Activated CD4-positive, CD25-positive, alpha-beta regulatory T cell treated with anti-CD3 and anti-CD28 coated beads, Interleukin-2, amount 50 U/mL, for 24 hours (primary cell): ENCODE measurements around the gene MTSS2.
"Not testable (repeated sequence)": the region's sequence is repeated elsewhere in the genome, so short reads cannot be mapped to it uniquely, and the experiment has no call there.

ENCODE experiments used
- ATAC-seq, 2 donors: fragments of 150-1000 bp; cut with Tn5 transposase; one replicate each; pipeline ENCODE4 v1.10.0; 2021; ENCODE audit warnings: mild to moderate bottlenecking in 1 of 2, moderate library complexity in 1 of 2

MTSS2 gene

DNA sequence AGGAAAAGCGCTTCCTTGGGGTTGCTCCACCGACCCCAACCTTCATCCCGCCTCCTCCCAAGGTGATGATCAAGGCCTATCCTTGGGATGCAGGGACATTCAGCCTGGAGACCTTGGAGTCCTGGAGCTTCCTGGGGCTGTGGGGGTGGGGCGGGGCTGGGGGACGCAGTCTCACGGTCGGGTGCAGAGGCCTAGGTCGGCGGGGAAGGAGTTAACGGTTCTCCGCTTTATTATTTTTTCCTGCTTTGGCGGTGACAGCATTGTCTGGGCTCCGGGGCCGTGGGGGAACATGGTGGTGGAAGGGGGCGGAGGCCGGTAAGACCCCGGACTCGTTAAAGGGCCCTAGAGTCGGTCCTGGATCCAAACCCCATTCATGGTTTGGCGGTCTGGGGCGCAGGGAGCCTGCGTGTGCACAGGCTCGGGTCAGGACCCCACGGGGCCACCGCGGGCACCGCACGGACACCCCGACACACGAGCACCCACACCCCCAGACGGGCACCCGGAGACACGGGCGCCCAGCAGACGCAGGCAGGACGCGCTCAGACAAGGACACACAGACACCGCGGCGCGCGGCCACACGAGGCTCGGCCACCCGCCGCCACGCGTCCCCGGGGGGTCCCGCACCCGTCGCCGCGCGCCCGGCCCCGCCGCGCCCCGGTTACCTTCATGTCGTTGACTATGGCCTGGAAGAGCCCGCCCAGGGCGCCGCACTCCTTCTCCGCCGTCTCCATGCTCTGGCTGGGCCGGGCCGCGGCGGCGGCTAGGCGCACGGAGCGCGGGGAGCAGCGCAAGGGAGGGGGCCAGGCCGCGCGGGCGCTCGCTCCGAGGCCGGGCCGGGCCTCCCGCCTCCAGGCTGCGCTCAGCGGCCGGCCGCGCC lies 554 bp downstream of the MTSS2 start:
- ATAC-seq = peak; percentile 25 to 49

DNA sequence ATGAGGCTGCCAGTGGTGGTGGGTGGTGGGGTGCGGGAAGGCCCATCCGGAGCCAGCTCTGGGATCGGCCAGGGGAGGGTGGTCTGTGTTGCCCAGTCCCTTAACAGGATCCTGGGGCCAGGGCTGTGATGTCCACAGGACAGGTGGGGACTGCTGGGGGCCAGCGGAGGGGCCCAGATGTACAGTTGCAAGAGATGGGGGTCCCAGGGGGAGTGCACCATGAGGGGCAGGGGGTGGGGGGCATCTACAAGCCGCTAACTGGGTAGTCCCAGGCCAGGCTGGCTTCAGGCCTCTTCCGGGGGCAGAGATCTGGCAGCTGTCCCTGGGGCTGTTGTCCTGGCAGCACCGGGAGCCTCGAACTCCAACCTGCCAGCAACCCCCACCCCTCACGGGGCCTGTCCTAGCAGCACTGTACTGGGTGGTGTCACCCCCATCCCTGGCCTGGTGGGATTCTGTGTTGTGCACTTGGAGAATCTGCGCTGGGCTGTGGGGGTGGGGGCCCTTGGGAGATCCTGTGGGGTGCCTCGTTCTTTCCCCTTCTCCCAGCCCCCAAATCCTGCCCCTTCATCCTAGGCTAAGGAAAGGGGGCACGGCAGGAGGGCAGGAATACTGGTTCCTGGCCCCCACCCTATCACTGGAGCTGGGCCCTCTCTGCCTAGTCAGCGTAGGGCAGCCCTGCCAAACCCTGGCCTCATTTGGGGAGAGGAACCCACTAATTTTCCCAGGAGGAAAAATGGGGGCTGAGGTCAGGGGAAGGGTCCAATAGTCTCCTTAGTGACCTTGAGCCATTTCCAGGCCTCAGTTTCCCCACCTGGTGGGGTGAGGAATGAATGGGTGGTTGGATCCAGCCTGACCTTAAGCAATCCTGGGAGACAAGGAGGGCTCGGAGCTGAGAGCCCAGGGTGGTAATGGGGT lies 1.4 kb downstream of the MTSS2 start:
- ATAC-seq = no peak

DNA sequence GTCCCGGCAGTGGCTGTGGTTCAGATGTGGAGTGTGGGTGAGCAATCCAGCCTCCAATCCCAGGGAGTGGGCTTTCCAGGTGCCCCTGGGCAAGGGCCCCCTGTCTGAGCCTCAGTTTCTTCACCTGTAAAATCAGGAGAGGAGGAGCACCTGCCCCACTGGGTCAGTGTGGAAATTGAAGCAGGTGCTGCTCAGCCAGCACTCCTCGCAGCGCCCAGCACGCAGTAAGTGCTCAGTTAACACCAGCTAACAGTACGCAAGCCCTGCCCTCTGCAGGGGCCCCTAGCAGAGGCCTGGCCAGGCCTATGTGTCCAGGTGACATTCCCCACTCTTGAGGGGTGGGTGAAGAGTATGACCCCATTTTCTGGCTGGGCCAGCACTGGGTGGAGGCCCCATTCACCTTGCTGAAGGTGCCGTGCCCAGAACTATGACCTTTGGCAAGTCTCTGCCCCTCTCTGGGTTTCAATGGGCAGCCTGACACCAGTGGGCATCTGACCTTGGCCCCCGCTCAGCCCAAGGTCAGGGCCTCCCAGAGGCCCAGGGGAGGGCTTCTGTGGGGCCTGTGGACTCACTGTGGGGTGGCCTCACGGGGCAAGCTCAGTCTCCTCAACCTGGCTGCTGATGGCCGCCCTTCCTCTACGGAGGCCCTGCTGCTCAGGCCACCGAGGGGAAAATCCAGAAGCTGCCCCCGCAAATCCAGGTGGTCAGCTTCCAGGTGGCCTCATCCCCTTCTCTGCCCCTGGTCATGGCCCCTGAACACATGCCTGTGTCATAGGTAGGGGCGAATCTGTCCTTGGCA lies 2.5 kb downstream of the MTSS2 start:
- ATAC-seq = no peak

DNA sequence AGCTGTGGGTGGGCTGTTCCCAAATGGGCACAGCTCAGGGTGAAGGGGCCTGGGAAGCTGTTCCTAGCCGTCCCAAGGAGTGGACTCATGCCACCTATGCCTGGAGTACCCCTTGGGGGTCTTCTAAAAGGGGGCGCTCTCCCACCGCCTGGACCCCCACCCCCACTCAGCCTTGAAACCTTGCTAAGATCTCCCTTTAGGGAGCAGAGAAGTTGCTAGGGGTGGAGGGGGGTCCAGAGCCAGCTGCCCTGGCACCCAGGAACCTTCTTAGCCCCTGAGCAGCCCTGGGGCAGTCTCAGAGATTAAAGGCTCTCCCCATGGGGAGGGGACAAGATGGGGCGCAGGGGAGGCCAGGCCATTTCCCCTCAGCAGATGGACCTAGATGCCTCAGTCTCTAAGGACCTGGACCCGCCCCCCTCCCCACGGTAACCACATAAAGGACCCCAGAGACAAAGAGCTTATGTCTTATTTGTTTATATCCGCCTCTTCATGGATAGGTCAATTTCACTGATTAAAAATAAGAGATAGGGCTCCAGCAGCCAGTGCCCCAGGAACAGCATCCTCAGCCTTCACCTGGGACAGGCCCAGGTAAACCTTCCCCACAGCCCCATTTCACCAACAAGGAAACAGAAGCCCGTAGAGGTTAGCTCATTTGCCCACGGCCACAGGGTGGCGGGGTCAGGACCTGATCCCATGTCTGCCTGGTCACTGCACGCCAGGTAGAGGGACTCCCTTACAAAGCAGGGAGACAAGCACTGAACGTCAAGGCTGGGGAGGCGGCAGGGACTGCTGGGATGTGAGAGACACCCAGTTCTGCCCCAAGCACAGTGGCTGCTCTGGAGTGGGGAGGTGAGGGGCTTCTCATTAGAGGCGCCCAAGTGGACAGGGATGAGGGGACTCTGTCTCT lies 3.4 kb downstream of the MTSS2 start:
- no peak for ATAC-seq

DNA sequence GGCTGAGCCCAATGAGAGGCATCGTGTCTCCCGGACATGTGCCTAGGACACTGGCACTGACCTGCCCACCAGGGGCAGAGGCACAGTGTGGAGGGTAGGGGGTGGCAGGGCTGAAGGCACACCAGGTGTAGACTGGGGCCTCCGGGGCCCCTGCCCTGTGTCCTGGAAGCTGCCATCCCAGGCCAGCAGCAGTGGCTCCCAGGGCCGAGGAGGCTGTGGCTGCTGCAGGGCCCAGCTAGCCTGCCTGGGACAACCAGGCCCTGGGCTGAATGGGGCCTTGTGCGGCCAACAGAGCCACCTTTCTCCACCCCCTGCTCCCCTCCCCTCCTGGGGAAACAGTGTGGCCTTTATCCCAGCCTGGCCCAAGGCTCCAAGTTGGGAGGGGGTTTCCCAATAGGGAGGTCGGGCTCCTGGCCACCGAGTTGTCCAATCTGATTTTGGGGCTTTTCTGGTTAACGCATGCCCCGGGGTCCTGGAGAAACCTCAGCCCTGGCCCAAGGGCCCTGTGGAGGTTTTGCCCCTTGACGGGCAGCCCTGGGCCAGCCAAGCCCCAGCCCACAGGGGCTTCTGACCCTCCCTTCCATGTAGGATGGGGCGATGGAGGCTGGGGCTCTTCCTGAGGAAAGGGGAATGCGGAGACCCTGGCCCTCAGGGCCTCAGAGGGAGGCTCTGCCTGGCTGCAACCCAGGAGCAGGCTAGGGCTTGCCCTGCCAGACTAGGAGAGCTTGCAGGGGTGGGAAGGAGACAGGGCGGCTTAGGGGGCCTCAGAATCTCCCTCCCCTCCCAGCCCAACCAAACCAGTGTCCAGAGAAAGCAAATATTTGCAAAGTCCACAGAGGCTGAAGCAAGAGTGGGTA lies 4.2 kb downstream of the MTSS2 start:
- no peak for ATAC-seq

DNA sequence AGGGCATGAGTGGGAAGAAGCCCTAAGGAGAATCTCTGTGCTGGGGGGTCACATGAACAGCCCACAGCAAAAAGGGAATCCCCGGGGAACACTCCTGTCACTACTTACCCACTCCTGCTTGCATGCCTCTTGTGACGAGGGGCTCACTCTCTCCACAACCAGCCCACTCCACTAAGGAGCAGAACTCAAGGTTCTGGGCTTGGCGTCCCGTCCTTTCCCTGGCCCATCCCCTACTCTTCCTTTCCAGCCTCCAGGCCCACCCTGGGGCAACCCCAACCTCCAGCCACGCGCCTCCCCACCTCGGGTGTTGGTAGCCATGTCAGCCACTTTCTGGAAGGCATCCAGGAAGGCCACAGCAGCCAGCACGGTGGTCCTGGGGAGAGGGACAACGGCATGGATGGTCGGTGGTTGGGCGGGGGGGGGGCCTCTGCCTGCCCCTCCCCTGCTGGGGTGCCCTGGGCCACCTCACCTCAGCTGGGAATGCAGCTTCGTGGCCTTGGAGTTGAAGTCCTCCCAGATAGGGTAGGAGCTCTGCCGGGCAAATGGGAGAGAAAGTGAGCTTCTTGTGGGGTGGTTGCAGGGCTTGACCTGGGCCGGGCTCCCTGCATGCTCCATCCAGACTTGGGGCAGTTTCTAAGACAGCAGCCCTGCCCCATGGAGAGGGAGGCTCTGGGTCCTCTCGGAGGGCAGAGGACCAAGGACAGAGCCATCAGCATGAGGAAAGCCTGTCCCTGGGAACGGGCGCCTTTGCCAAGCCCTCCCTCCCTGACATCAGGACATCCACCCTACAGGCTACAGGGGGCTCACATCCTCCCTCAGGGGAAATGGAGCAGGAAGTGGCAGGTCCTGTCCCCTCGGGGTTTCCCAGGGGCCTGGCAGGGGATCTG lies 5.1 kb downstream of the MTSS2 start:
- ATAC-seq = no peak

DNA sequence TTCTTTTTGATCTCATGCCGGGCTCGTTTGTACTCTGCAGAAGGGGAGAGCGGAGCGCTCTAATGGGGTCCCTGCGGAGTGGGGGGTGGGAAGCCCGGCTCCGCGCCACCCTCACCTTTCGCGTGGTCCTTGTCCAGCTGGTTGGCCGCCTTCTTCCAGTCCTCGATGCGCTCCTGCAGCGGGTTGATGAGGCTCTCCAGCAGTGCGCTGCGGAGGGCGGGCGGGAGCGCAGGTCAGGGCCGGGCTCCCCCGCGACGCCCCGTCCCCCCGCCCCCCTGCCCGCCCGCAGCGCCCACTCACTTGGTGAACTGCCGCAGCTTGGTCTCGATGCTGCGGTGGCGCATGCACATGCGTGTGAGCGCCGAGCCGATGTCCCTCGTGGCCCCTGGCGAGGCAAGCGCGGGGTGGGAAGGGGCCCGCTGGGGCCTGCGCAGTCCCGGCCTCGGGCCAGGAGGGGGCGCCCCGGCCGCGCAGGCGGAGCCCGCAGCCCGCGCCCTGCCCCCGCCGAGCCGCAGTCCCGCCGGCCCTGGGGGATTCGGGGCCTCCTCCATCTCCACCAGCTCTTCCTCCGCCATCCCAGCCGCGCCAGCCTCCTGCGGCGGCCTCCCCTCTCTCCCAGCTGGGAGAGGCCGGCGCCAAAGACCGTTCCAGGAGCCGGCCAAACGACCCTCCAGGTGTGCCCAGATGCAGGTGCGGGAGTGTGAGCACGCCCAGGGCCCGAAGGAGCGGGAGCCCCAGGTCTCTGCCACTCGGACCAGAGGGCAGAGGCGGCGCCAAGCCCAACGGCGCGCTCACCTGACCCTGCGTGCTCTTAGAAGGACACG lies 6.0 kb downstream of the MTSS2 start:
- ATAC-seq = no peak

DNA sequence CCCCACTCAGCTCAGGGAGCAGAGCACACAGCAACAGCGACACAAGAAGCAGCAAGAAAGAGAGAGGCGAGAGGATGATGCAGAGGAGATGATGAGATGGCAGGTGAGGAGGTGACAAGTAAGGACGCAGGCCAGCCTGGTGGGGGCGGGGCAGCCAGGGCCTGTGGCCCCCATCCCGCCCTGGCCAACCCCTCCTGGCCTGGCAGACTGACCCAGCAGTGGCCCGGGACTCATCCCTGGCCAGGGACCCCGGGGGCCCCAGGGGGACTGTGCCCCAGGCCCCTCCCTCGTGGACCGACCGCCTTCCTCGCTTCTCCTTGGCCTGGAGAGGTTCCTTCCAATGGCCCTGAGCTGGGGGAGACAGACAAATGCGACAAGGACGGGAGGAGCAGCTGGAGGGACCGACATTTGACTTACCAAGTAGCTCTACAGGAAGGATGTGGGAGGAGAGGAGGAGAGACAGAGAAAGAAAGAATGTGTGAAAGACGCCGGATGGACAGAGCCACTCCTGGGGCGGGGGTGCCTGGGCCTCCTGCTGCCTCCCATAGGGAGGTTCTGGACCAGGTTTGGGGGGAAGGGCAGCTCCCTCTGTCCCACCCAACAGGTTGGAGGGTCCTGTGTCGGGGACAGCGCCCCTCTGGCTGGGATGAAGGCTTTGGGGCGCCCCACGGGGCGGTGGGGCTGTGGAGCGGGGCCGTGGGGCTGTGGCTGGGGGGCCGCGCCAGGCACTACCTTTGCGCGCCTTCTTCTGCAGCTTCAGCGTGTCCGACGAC lies 6.8 kb downstream of the MTSS2 start:
- ATAC-seq = no peak

DNA sequence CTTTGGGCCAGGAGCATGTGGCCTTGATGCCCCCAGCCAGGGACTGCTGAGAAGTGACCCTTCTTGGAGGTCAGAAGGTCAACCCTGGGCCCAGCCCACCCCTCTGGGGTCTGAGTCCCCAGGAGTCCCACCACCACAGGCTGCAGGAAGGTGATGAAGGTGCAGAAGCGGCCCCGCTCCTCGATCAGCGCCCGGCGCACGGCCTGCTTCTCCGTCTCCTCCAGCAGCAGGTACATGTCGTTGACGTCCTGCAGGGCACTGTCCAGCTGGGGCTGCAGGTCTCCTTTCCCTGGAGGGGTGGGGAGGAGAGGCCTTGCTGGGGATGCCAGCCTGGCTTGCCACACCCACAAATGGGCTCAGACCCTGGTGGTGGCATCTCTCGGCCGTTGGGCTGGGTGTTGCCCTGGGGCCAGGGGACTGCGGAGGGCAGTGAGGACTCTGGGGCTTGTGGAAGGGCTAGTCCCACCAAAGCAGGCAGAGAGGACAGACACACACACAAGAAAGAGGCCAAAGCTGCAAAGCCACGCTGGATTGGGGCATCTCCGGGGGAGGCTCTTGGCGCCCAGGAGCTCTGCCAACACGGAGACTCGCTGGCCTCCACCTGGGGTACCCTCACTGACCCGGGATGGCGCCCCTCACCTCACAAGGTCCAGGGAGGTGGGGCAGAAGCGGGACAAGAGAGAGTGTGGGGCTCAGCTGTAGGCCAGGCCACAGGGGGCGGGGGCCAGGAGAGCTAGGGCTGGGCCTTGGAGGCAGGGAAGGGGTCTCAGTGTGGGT lies 7.5 kb downstream of the MTSS2 start:
- no peak for ATAC-seq

DNA sequence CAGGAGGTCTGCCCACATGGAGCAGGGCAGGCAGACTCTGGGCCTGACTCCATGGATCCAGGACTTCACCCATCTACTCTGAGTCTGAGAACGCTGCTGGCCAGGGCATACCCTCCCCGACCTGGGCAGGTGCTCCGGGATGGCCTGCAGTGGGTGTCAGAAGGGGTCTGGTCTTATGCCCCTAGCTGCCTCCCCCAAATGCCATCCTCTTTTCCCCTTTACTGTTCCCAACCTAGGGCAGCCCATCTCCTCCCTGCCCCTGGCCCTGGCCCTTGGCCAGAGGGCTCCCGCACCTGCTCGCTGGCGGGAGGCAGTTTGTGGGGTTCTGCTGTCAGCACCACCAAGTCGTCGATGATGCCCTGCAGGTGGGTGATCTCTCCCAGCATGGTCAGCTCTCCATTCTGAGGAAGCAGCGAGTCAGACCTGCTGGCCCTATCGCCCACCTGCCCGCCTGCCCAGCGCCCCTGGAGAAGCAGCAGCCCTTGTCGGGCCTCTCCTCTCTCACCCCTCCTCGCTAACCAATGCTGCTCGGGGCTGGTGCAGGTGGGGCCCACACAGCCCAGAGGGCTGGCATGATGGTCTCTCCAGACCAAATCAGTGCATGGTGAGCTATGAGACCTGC lies 8.2 kb downstream of the MTSS2 start:
- ATAC-seq = no peak

DNA sequence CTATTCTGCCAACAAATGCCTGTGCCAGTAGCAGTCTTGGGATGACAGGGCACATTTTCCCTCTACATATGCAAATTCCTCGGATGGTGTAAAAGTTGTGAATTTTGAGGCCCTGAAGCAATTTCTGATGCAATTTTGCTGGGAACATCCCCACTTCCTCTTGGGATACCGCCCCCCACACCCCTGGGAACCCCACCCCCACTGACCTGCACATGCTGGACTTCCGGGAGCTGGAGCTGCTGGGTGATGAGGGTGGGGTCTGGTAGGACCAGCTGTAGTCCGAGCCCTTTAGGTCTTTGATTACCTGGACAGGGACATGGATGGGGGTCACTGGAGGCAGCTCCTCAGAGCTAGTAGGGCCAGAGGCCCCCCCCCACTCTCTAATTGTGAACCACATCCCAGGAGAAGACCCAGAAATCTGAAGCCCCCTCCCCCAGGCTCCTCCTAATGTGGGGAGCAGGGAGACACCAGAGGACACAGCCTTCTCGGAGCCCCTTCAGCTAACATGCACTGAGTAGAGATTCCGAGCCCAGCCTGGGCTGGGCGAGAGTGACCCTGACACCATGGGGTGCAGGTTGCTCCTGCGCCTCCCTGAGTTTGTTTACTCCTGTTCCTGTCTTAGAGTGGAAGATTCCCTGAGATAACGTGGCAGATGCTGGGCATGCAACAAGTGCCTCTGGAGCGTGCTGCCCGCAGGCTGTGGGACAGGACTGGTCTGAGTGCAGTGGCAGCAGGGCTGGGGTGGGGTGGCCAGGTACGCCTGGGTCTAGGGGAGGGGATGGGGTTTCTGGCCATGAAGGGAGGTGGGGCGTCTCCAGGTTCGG lies 9.0 kb downstream of the MTSS2 start:
- no peak for ATAC-seq

DNA sequence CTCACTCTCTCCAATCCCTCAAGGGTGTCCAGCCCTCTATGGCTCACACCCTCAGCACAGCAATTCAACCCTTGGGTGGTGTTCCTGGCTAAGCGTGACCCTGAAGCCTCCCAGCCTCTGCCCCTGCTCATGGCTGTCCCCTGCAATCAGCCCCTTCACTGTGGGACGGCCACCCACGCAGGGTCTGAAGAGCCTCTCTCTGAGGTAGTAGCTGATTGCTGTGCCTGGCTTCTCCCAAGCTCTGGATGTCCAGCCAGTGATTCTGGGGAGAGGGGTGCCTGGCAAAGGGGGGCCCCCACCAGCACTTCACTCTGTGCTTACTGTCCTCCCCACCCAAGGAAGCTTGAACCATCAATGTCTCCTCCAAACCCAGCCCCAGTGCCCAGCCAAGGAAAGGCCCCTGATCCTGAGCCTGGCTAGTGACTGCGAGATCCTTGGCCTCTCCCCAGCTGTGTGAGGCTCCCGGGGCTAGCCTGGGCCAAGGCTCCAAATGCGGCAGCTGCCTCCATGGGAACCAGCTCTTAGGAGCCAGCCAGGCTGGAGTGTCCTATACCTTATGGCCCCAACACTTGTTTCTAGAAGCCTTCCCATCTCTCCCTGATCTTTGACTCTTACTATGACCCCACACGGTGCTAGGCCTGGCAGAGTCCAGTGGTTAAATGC lies 9.9 kb downstream of the MTSS2 start:
- no peak for ATAC-seq

DNA sequence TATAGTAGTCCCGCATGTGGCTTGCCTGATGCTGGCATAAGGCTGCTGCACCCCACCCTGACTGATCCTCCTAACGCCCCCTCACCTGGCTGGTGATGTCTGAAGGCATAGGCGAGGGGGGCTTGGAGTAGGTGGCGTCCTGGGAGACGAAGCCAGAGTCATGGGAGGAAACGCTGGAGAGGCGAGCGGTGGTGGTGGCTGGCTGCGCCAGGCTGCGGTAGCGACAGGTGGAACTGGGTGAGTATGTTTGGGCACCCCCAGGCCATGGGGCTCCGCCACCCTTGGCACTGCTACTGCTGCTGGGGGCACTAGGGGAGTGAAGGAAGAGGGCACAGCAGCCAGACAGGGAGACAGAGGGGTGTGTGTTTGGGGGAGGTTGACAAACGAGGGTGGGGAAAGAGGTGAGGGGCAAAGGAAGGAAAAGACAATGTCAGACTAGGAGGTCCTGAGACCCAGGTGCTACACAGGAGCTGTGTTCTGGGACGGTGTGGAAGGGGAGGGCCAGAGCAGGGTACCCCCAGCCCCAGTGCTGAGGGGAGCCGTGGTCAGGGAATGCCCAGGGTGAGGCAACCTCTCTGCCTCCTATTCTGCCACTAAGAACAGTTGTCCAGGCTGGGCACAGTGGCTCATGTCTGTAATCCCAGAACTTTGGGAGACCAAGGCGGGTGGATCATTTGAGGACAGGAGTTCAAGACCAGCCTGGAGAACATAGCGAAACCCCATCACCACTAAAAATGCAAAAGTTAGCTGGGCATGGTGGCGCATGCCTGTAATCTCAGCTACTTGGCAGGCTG lies 11.4 kb downstream of the MTSS2 start:
- no peak for ATAC-seq

DNA sequence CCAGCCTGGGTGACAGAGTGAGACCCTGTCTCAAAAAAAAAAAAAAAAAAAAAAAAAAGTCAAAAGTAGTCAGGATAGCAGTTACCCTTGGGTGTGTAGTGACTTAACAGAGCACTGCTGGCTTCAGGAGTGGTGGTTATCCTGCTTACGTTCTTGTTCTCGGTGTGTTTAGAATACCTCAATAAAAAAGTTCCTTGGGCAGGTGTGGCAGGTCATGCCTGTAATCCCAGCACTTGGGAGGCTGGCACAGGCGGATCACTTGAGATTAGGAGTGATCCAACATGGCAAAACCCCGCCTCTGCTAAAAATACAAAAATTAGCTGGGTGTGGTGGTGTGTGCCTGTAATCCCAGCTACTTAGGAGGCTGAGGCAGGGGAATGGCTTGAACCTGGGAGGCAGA lies 14.9 kb downstream of the MTSS2 start:
- ATAC-seq = not testable (repeated sequence)
